Cardiac septum (tissue), 1 donor: ENCODE measurements around the gene ZMYND8. TPM values are rescaled to one million over a fixed set of nuclear protein-coding genes. Genes with fewer than 3 reads are reported as not detected.
A peak's percentile ranks its signal among the peaks of the same experiment; 100 is the strongest.
"Not testable (repeated sequence)": the region's sequence is repeated elsewhere in the genome, so short reads cannot be mapped to it uniquely, and the experiment has no call there.

ENCODE experiments used
- DNase-seq: peaks from one replicate; pipeline ENCODE4 v3.0.0-alpha.2; 2020; ENCODE audit warnings: low spot score
- intact Hi-C: fragments of 100-400 bp; cut with DNase I; formaldehyde crosslinking; loops from one replicate; pipeline ENCODE4 v1.14.0; 2022
- total RNA-seq: library from RNA; stranded (reverse); fragmentation: NEBNext Ultra II Directional; extraction: Animal tissue kit (Norgen Biotek cat#: 25700); gene quantifications from one replicate; pipeline ENCODE4 v1.2.1, GENCODE V29; 2021
- donor health status: DM: no; HTN: no; CAD: no.

ZMYND8 gene
- total RNA-seq, 1 donor from 2014 or later: 25.7 TPM

DNA sequence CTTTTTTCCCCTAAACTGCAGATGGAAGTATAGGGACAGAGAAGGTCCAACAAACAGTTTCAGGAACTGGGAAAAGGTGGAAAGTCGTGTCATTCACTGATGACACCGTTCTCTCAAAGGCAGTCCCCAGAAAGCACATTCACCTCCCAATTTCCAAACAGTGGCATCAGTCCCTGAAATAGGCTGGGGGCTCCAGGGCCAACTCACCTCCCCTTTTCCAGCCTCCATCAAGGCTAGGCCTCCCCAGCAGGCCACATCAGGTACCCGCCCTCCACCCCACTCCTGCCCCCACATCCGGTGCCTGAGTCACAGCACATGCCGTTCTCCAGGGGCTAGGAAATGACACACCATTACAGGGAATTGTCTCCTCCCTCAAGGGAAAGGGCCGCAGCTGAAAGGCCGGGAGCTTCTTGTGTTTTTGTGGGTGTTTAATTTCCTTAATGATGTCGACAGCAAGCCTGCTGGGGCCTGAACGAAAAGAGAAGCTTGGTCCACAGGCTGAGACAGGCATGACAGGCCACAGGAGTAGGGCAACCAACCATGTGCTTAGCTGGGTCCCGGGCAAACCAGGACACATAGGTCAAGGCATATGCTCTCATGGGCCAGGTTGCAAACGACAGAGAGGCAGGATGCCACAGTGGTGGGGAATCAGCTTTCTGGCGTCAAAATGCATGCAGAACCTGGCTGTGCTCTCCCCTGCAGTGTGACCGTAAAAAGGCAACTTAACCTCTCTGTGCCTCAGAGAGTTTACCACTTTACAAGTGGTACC, 39.2 kb downstream of the ZMYND8 start:
- DNase-seq: peak; percentile 90
- intact Hi-C loops: no loop called here

DNA sequence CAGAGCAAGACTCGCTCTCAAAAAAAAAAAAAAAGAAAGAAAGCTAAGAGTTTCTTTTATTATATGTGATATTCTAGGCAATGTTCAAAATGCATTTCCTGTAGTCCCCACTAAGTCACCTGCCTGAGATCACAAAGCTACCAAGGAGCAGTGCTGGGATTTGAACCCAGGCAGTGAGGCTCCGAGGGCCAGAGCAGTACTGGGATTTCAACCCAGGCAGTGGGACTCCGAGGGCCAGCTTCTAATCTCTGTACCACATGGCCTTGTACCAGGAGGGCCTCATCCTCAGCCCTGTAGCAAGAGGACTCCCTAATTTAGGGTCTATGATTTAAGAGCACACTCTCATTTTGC, 39.7 kb downstream of the ZMYND8 start:
- intact Hi-C loops: no loop called here
- DNase-seq: no peak

DNA sequence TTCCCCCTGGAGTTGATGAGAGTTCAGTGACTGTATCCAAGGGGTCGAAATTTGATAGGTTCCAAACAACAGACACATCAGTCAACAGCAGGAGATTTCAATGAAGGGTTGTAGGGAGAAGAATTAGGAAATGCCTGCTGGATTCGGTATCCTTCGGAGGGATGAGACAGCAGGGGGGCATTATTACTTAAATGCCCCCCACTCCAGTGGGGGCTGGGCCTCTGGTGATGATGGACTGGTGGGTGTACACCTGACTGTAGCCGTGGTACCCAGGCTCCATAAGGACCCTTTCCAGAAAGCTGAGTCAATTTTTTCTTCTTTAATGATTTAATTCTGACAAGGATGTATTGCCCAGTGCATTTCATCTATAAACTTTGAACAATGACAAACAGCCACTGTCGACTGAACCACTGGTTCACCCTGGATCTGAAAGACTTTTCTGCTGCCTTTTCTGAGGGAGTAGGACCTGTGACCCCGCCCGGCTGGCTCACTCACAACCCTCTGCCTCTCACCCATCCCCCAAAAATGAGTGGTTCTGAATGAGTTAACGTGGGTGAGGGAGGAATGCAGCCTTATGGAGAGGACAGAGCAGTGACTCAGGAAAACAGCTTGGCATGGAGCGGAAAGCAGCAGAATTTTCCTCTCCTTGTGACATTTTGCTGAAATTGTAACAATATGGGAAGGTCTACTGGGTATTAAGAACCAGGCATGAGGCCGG, 41.0 kb downstream of the ZMYND8 start:
- DNase-seq: no peak
- intact Hi-C loops: no loop called here

DNA sequence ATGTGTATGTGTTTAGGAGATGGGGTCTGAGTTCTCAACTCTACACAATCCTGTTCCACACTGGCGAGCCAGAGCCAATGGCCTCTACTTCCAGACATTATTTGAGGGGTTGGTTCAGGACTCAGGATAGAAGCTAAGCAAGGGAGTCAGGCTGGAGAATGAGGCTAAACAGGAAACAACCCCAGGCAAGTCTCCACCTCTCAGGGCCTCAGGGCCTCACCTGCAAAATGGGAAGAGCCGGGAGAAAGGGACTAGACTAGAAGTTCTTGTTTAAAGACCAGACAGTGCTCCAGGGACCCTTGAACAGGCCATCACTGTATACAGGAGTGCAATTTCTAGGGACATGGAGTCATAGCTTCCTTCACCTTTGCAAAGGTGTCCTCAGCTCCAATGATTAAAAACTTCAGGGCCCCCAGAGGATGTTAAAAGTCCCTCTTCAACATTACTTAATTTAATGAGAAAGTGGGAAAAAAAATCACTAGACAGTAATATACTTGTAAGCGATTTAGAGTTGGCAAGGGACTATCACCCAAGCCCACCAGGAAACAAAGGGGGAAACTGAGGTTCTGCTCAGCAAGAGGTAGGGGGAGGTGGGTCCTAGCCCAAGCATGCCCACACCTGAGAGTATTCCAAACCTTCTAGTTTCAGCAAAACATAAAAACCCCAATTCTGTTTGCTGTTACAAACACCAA, 41.7 kb downstream of the ZMYND8 start:
- intact Hi-C loops: loop anchor here (5.0 kb wide), 1 partner anchor 37 kb away; no protein-coding TSS in a partner anchor

DNA sequence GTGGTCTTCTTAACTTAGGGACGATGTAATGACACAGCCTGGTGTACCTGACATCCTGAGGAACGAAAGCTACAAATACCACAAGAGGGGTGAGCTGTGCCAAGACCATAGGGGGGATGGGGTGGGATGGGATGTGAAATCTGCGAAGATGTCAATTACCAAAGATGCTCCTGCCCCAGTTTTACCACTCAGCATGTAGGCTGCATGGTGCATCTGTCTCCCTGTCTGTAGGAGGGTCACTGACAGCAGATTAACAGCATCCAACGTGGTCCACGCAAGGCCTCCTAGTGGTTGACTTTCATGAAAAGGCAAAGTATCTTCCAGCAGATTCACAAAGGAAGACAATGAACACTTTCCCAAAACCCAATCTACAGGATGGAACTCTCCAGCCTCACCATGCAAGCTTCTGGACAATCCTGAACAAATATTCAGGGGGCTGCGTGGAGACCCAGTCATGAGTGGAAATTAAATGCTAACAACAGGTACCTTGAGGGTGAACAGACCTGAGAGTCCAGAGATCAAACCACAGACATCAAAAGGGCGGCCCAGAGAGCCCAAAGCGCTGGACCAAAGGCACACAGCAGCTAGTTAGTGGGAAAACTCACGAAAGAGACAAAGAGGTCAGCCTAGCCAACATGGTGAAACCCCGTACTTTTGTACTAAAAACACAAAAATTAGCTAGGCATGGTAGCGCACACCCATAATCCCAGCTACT, 44.4 kb downstream of the ZMYND8 start:
- DNase-seq: no peak
- intact Hi-C loops: loop anchor here (5.0 kb wide), 1 partner anchor 35 kb away; no protein-coding TSS in a partner anchor

More for the DNA sequence above, 41.7 kb downstream of the ZMYND8 start:
- DNase-seq: no peak

DNA sequence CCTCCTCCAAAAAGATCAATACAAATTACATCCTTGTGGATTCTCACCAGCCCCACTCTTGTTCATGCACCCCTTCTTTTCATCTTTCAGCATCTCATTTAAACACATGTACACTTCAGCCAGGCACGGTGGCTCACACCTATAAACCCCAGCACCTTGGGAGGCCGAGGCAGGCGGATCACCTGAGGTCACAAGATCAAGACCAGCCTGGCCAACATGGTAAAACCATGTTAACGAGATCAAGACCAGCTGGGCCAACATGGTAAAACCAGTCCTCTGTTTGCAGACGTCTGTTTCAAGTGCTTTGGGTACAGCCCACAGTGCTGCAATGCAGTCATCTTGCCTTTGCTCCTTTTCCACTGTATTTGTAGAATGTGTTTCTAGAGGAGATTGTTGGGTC, 45.3 kb downstream of the ZMYND8 start:
- intact Hi-C loops: loop anchor here (5.0 kb wide), 1 partner anchor 34 kb away; no protein-coding TSS in a partner anchor
- no peak for DNase-seq

DNA sequence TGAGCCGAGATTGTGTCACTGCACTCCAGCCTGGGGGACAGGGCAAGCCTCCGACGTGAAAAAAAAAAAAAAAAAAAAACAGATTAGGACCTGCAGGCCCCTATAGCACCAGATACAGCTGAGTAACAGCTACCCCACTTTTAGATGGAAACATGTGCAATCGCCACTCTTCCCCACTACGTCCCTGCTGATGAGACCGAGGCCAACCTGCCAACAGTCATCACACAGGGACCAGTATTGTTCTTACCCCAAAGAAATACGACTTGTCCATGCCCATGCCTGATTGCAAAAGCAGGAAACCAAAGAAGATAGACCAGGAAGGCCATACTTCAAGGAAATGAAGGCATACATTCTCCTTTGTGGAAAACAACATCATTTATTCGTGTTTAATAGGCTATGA, 45.8 kb downstream of the ZMYND8 start:
- DNase-seq: no peak
- intact Hi-C loops: loop anchor here (5.0 kb wide), 1 partner anchor 33 kb away; no protein-coding TSS in a partner anchor

DNA sequence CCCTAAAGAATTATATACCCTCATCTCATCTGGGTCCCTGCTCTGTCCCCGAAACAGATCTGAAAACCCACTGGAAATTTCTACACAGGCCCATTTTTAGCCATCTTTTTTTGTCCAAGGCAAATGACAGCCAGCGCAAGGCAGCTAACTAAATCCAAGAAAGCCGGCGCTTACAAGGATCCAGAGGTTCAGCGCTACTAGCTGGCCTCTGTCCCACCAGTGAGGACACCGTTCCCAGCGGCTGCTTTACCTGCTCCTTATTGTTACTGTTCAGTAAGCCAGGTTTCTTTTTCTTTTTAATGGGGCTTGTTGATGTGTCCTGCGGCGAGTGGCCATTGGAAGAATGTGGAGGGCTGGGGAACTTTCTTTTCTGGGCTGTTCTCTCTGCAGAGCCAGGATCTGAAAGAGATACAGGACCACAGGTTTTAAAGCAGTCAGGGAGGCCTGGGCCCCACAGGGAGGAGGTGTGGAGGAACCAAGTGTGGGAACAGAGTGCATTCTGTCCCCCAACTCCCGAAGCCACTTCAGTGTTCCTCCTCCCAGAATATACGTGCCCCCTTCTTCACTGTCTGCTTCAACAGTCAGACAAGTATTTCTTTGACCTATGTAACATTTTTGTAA, 46.6 kb downstream of the ZMYND8 start:
- intact Hi-C loops: loop anchor here (5.0 kb wide), 1 partner anchor 33 kb away; no protein-coding TSS in a partner anchor
- DNase-seq: no peak

DNA sequence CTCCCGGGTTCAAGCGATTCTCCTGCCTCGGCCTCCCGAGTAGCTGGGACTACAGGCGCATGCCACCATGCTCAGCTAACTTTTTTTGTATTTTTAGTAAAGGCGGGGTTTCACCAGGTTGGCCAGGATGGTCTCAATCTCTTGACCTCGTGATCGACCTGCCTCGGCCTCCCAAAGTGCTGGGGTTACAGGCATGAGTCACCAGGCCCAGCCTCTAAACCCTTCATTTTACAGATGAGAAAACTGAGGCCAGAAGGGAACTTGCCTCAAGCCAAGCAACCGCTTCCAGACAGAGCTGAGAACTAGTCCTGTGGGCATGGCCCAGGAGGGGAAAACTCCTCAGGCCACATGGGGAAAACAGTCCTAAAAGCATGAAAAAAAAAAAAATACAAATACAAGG, 47.1 kb downstream of the ZMYND8 start:
- intact Hi-C loops: no loop called here
- DNase-seq: no peak

DNA sequence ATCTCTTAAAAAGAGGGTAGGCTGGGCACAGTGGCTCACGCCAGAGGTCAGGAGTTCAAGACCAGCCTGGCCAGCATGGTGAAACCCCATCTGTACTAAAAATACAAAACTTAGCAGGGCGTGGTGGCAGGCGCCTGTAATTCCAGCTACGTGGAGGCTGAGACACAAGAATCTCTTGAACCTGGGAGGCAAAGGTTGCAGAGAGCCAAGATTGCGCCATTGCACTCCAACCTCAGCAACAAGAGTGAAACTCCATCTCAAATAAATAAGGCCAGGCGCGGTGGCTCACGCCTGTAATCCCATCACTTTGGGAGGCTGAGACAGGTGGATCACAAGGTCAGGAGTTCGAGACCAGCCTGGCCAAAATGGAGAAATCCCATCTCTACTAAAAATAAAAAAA, 48.9 kb downstream of the ZMYND8 start:
- DNase-seq, intact Hi-C loops: not testable (repeated sequence)

DNA sequence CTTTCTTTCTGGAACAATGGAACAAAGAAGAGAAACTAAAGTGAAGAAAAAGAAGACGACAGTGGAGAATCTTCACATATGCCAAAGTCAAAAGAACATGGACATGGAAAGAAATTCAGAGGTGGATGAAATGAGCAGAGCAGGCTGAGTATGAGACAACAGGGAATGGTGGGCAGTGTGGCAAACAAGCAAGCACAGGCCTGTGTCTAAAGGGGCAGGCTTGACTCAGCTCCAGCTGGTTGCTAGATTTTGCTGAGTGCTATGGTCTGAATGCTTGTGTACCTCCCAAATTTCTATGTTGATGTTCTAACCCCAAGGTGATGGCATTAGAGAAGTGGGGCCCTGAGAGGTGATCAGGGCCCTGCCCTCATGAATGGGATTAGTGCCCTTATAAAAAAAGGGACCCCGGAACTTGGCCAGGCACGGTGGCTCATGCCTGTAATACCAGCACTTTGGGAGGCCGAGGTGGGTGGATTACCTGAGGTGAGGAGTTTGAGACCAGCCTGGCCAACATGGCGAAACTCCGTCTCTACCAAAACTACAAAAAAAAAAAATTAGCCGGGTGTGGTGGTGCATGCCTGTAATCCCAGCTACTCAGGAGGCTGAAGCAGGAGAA, 49.6 kb downstream of the ZMYND8 start:
- DNase-seq: no peak
- intact Hi-C loops: no loop called here

DNA sequence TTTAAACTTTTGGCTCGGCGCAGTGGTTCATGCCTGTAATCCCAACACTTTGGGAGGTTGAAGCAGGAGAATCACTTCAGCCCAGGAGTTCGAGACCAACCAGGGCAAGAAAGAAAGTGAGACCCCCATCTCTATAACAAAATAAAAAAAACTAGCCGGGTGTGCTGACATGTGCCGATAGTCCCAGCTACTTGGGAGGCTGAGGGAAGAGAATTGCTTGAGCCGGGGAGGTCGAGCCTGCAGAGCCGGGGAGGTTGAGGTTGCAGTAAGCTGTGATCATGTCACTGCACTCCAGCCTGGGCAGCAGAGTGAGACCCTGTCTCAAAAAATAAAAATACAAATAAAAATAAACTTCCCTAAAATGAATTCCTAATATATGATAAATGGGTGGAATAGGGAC, 50.4 kb downstream of the ZMYND8 start:
- no peak for DNase-seq
- intact Hi-C loops: no loop called here

DNA sequence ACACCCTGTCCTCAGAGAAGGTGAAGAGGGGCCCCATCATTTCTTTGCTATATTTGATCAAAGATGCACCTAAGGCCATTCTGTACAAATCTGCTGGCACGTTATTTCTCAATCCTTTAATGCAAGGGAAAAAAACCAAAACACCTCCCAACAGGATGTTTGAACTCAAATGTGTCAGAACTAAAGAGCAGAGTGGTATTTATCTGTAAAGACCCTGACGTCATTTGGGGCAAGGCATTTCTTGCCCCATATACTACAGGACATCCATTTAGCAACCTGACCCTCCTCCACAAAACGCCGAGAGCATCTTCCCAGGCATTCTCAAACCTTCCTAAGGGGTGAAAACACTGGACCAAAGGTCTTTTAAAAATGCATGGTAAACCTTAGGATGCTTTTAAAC, 50.8 kb downstream of the ZMYND8 start:
- no peak for DNase-seq
- intact Hi-C loops: no loop called here

DNA sequence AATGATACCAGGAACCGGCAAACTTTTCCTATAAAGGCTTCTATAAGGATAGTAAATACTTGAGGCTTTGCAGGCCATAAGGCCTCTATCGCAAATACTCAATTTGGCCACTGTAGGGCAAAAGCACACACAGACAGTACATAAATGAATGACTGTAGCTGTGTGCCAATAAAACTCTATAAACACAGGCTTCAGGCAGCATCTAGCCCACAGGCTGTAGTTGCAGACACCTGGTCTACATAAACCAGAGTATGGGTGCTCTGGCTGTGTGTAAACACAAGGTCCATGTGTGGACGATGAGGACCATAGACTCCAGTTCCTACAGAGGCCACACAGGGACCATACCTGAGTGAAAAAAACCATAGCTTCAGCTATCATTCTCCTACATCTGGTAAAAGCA, 52.2 kb downstream of the ZMYND8 start:
- intact Hi-C loops: no loop called here
- no peak for DNase-seq

DNA sequence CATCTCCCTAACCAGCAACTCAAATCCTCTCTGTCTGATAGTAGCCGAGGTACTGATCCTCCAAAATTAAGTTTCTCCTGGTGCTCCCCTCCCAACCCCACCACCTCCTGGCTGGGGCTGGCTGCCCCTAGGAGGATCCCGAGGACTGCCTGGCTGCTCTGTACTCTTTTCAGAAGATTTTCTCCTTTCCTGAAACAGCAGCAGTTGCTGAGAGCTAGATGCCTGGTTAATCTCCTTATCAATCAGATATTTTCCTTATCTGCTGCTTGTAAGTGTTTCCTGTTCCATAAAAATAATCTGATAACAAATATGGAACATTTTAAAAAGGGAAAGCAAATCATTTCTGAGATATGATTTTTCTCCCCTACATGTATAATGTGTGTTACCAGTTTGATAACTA, 52.8 kb downstream of the ZMYND8 start:
- intact Hi-C loops: no loop called here
- no peak for DNase-seq

DNA sequence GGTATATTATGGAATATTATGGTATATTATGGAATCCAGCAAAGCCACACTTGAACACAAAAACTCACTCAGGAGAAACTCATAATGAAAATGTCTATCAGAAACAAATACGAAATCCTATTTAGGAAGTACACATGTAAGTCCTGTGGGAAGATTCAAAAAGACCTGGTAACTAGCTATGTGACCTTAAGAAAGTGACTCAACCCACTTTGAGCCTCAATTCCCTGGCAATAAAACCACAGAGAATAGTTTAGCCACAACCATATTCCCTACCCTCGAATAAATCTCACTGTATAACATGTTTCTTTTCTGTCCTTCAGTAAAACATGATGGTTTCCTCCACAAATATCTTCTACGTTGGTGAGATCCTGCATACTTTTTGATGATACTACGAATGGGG, 56.4 kb downstream of the ZMYND8 start:
- DNase-seq: no peak
- intact Hi-C loops: no loop called here

DNA sequence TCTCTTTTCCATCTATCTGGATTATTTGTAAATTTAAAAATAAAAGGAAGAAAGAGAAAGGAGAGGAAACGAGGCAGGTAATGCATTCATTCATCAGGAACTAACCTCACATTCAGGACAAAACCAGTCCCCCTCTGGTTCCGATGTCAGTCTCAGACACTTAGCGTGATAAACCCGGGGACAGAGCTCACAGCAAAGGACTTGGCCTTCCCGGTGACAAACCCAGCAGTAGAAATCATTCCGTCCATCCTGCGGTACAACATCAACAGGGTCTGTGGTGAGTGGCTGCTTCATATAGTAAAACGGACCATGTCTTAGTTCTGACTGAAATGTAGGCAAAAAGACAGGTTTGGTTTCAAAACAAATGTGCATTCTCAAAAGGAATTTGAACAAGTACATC, 57.9 kb downstream of the ZMYND8 start:
- DNase-seq: no peak
- intact Hi-C loops: no loop called here

DNA sequence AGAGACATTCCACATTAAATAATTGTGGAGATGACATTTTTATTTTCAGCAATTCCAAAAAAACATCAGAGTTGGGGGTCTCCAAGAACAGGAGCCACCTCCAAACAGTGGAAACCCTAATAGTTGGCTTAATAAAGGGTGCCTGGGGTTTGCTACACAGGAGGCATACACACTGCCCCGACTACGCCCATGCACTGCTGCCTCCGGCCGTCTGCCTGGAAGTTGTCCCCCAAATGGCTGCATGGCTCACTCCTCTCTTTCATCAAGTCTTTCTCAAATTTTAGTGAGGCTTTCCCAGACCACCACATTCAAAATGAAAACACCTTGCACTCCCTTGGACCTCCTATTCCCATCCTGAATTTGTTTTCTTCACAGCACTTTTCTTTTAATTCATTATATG, 58.8 kb downstream of the ZMYND8 start:
- no peak for DNase-seq
- intact Hi-C loops: no loop called here

DNA sequence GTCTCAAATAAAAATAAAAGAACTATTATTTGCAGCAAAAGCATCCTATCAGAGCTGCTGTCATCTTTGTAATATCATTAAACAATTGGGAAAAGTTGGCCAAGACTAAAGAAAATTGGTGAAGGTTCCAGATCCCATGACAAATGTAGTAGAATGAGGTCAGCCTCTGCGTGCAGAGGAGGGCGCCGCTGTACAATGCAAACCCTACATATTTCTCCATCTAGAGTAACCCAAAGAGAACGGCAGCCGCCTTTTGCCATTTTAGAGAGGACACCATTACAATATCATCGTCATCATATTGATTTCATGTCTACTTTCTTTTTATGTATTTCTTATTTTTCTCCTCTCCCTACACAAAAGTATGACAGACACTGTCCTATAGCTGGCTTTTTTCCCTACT, 59.5 kb downstream of the ZMYND8 start:
- no peak for DNase-seq
- intact Hi-C loops: no loop called here
